ENCODE data around the gene MTMR3. TPM values are rescaled to one million over a fixed set of nuclear protein-coding genes. Genes with fewer than 3 reads are reported as not detected.

The MTMR3 gene
- total and polyA plus RNA-seq, 8 donors = 15.5 to 32.5 (median 20.2) TPM

DNA sequence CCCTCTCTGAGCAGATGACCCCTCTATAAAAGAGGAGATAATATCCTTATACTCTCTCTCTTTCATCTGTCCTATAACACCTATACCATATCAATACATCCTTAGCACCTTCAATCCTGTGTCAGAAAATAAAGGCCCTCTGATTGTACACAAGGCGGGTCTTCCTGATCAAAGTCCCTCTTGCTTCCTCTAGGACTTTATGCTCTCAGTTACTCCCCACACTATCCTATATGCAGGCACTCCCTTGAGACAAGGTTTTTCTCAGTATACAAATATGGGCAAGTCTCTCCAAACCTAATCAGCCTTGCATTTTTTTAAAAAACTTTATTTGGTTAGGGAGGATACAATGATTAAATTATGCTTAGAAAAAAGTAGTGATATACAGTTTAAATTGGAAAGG lies 180.0 kb downstream of the MTMR3 start:
- no peak overlapping the region for H3K27ac ChIP-seq
- H3K27me3 ChIP-seq = no peaks in the 10 kb centered on the region
- H3K36me3 ChIP-seq = no peaks in the 10 kb centered on the region
- WGBS, 2 donors = 87 to 88% methylated on average over 1 of the region's 1 CpG
- no peaks in the 10 kb centered on the region for H3K9me3 ChIP-seq
- TF ChIP-seq, protein P1, sequence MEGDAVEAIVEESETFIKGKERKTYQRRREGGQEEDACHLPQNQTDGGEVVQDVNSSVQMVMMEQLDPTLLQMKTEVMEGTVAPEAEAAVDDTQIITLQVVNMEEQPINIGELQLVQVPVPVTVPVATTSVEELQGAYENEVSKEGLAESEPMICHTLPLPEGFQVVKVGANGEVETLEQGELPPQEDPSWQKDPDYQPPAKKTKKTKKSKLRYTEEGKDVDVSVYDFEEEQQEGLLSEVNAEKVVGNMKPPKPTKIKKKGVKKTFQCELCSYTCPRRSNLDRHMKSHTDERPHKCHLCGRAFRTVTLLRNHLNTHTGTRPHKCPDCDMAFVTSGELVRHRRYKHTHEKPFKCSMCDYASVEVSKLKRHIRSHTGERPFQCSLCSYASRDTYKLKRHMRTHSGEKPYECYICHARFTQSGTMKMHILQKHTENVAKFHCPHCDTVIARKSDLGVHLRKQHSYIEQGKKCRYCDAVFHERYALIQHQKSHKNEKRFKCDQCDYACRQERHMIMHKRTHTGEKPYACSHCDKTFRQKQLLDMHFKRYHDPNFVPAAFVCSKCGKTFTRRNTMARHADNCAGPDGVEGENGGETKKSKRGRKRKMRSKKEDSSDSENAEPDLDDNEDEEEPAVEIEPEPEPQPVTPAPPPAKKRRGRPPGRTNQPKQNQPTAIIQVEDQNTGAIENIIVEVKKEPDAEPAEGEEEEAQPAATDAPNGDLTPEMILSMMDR (IDR thresholded peaks at IDR 0.05) = no peak
- no peak for ATAC-seq
- H3K4me1 ChIP-seq = no peaks in the 10 kb centered on the region
- peak; percentile 90 for FAIRE-seq
- no peak for DNase-seq
- intact Hi-C loops (cut with DNase I) = no loop called here
- no peak overlapping the region for H3K4me3 ChIP-seq

DNA sequence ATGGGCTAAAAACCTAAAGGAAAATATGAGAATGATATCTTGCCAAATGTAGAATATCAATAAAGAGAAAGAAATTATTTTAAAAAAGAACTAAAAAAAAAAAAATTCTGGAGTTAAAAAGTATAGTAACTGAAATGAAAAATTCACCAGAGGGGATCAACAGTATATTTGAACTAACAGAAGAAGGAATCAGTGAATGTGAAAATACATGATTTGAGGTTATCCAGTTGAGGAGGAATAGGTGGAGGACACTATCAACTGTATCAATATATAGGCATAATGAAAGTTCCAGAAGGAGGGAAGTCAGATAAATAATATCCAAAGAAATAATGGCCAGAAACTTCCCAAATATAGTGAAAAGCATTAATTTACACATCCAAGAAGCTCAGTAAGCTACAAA lies 181.2 kb downstream of the MTMR3 start:
- no peak overlapping the region for H3K27ac ChIP-seq
- H3K27me3 ChIP-seq = no peaks in the 10 kb centered on the region
- ATAC-seq = no peak
- TF ChIP-seq, protein P1 (IDR thresholded peaks at IDR 0.05) = no peak
- no peak overlapping the region for H3K4me3 ChIP-seq
- no peaks in the 10 kb centered on the region for H3K36me3 ChIP-seq
- no peak for FAIRE-seq
- no peak for DNase-seq
- intact Hi-C loops (cut with DNase I) = no loop called here
- no peaks in the 10 kb centered on the region for H3K4me1 ChIP-seq
- no peaks in the 10 kb centered on the region for H3K9me3 ChIP-seq

DNA sequence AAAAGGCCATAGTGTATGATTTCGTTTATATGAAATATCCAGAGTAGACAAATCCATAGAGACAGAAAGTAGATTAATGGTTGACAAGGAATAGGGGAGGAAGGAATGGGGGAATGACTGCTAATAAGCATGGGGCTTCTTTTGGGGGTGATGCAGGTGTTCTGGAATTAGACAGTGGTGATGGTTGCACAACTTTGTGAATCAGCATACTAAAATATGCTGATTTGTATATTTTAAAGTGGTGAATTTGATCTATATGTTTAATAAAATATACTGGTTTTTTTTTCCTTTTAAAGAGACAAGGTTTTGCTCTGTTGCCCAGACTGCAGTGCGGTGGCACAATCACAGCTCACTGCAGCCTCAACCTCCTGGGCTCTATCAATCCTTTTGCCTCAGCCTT lies 190.8 kb downstream of the MTMR3 start:
- ATAC-seq (no peak), FAIRE-seq (no peak), DNase-seq (no peak)

DNA sequence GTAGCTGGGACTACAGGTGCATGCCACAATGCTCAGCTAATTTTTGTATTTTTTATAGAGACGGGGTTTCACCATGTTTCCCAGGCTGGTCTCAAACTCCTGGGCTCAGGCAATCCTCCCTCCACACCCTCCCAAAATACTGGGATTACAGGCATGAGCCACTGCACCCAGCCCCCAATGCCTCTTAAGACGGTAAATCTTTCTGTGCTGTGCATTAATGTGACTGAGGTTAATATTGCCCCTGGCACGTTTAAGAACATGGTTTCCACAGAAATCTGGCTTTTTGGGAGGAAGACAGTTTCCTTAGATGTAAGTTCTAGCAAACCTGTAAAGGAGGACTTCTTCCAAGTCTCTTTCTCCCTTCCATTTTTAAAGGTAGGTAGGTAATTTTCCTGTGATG lies 191.2 kb downstream of the MTMR3 start:
- Histone ChIP-seq H3K27ac (no peak overlapping the region), H3K36me3 (no peaks in the 10 kb centered on the region), H3K27me3 (no peaks in the 10 kb centered on the region), H3K4me1 (no peaks in the 10 kb centered on the region), H3K9me3 (no peaks in the 10 kb centered on the region), H3K4me3 (no peak overlapping the region)
- FAIRE-seq = no peak
- intact Hi-C loops (cut with DNase I) = no loop called here
- TF ChIP-seq, protein P1 (IDR thresholded peaks at IDR 0.05) = no peak
- ATAC-seq = no peak
- WGBS, 2 donors = 57 to 62% methylated on average over 3 of the region's 3 CpGs
- no peak for DNase-seq

More for the DNA sequence above, 190.8 kb downstream of the MTMR3 start:
- Histone ChIP-seq H3K4me3 (no peak overlapping the region), H3K27ac (no peak overlapping the region), H3K36me3 (no peaks in the 10 kb centered on the region), H3K4me1 (no peaks in the 10 kb centered on the region), H3K27me3 (no peaks in the 10 kb centered on the region), H3K9me3 (no peaks in the 10 kb centered on the region)
- WGBS, 2 donors = 65 to 71% methylated on average over 2 of the region's 2 CpGs
- intact Hi-C loops (cut with DNase I) = no loop called here
- TF ChIP-seq, protein P1 (IDR thresholded peaks at IDR 0.05) = no peak

DNA sequence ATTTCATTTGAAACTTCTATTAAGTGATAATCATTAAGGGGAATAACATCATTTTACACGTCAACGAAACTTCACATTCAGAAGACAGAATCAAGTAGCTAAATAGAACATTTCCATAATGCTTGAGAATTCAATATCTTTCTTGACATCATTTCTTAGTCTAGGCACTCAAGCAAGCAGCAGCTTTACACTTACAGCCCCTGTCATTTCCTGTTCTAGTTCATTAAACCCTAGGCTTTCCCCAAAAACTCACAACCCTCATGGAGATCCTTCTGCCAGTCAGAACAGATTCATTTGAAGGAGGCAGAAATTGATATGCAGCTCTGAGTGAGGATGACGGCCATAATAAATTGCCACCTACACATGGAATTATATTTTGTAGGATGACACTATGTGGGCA lies 192.0 kb downstream of the MTMR3 start:
- FAIRE-seq = no peak

More for the DNA sequence above, 192.0 kb downstream of the MTMR3 start:
- Histone ChIP-seq H3K27ac (no peak overlapping the region), H3K4me1 (no peaks in the 10 kb centered on the region), H3K27me3 (no peaks in the 10 kb centered on the region), H3K4me3 (no peak overlapping the region), H3K9me3 (no peaks in the 10 kb centered on the region), H3K36me3 (no peaks in the 10 kb centered on the region)
- TF ChIP-seq, protein P1 (IDR thresholded peaks at IDR 0.05) = no peak
- DNase-seq (no peak), ATAC-seq (no peak)
- 76 to 84% methylated on average over 3 of the region's 3 CpGs for WGBS, 2 donors
- intact Hi-C loops (cut with DNase I) = no loop called here
